Tibial nerve (tissue), 4 donors: ENCODE data around the gene CEACAM19.

ENCODE experiments used
- CTCF ChIP-seq, 5 experiments: fragments of 200-600 bp in 3 of 5; fragments of 450-650 bp in 2 of 5; sonication (generic) in 3 of 5; IDR thresholded peaks; one replicate each; pipeline ENCODE4 v1.5.1; 2016 to 2019; ENCODE audit warnings: antibody characterized with exemption in 5 of 5, mild to moderate bottlenecking in 3 of 5, moderate library complexity in 2 of 5
- EP300 ChIP-seq, 2 donors: sonication (generic); formaldehyde crosslinking; IDR thresholded peaks; one replicate each; pipeline ENCODE4 v1.6.1; 2017; ENCODE audit warnings: antibody characterized with exemption in 2 of 2, mild to moderate bottlenecking in 1 of 2
- POLR2A ChIP-seq, 2 donors: fragments of 450-650 bp; IDR thresholded peaks; one replicate each; pipeline ENCODE4 v1.6.1; 2017; ENCODE audit warnings: antibody characterized with exemption in 2 of 2, mild to moderate bottlenecking in 2 of 2, moderate library complexity in 2 of 2

GRCh38 chr19:44722131-44723121 is 51.1 kb downstream of the CEACAM19 start:
- TF ChIP-seq POLR2A (IDR thresholded peaks at IDR 0.05) = no peak
- TF ChIP-seq CTCF (IDR thresholded peaks at IDR 0.05) = no peak
- no peak for TF ChIP-seq EP300 (IDR thresholded peaks at IDR 0.05)
